Activated CD4-positive, alpha-beta T cell treated with anti-CD3 and anti-CD28 coated beads, Interleukin-2, amount 50 U/mL, for 48 hours (primary cell): Measurements from ENCODE around the gene PLCB4.

ENCODE experiments used
- DNase-seq, 2 experiments: peaks; one replicate each; pipeline ENCODE4 v3.0.0-alpha.2; 2020

The PLCB4 gene

DNA sequence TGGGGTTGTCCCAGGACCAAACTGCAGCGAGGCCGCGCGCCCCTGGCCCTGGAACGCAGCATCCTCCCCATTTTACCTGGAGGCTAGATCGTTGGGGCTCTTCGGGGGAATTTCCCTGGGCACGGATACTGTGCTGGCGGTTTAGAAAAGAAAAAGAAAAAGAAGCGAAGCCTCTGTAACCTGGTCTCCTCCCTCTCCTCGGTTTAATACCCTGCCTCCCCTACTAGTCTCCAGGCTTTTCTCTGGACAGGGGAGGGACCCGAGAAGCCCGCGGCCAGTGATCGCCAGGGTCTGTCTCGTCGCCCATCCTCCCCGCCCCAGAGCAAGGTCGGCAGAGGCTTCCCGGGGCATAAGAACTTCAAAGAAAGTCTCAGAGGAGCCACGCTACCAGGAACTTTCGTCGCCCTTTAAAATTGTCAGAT, 439.4 kb downstream of the PLCB4 start:
- no peak for DNase-seq

DNA sequence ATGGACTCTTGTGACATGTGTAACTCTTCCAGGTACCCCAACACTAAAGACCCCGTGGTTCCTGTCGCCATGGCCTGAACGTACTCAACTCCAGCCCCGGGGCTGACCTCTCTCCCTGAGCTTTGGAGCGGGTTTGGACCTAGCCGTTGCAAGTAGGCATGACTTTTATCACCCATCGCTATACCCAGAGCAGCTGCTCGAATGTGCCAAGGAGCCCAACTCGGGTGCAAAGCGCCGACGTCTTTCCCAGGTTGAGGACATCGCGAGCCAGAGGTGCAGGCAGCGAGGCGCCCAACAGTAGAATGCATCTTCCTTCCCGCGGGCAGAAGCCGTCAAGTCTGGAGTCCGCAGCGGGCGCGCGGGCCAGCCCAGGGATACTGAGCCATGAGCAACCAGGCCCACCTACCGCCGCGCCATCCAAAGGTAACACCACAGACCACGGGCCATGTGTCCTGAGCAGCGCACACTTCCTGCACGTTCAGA, 439.9 kb downstream of the PLCB4 start:
- DNase-seq, result no peak

- DNase-seq, result no peak
Observed at GRCh38 chr20:9509246-9509645, 440.4 kb downstream of the PLCB4 start.

DNA sequence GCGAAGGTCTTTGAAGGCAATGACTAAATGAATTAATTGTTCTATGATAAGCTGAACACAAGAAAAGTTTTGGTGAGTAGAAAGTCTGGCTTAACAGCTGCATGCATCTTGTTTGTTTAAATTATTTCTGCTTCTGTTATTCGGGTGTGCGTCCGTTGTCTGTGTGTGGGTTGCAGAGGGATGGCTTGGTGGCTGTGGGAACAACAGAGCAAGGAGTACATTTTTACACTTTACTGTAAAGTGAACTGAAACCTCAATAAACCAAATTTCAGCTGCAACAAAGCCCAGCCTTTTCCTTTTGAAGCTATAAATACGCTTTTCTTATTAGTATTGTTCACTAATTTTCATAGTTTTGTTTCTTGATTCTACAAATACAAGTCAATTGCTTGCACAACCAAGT, 442.0 kb downstream of the PLCB4 start:
- no peak for DNase-seq

DNA sequence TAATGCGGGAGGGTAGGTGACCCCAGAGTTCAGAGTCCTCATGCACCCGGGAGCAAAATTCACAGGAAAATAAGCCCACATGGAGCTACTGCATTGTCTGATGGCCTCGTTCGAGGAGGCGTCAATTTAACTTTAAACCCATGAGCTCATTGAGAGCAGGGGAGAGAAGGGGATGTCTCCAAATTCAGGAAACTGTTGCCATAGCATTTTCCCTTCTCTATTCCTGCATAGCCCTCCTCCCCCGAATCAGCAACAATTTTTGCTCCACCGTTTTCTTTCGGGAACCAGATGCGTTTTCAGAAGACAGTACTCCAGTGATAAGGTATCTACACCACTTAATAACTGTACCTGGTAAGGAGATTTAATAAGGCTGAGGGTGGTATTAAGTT, 445.2 kb downstream of the PLCB4 start:
- DNase-seq, result no peak

DNA sequence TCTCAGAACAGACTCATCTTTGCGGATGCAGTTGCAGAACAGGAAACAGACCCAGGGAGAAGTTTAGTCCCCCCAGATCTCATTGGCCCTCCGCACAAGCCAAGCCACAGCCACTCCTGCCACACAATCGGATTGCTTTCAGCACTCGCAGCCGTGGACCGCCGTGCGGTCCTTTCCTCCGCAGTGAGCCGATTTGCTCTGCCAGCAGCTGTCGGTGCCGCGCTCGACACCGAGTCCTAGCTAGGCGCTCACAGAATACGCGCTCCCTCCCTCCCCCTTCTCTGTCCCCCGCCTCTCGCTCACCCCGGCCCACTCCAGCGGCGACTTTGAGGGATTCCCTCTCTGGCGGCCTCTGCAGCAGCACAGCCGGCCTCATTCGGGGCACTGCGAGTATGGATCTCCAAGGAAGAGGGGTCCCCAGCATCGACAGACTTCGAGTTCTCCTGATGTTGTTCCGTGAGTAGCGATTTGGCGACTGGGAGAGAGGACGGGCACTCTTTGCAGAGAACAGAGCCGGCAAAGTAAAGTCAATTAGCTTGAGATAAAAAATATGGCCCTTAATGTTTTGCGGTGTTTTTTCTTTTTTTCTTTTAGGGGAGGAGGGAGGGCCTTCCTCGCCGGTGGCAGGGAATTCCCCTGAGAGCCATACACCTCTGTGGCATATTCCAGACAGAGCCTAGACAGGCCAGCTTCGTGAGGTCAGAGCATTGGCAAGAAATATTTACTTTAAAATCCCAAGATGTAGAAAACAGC, 445.8 kb downstream of the PLCB4 start, which contains the start of gene LAMP5:
LAMP5 (plus strand) TSS at position 130 of the 753 bp plus-strand sequence; CDS start at position 393, 263 bp downstream.
- DNase-seq, result no peak

DNA sequence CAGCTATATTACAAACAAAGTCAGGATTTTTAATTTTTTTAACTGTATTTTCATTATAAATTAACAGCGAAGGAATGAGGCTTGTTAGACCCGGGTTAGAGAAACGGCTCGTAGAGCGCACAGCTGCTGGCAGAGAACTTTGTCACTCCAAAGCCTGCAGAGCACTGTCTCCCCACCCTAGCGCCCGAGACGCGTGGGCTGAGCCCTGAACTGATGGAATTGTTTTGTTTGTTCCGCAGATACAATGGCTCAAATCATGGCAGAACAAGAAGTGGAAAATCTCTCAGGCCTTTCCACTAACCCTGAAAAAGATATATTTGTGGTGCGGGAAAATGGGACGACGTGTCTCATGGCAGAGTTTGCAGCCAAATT, 446.3 kb downstream of the PLCB4 start:
- no peak for DNase-seq

DNA sequence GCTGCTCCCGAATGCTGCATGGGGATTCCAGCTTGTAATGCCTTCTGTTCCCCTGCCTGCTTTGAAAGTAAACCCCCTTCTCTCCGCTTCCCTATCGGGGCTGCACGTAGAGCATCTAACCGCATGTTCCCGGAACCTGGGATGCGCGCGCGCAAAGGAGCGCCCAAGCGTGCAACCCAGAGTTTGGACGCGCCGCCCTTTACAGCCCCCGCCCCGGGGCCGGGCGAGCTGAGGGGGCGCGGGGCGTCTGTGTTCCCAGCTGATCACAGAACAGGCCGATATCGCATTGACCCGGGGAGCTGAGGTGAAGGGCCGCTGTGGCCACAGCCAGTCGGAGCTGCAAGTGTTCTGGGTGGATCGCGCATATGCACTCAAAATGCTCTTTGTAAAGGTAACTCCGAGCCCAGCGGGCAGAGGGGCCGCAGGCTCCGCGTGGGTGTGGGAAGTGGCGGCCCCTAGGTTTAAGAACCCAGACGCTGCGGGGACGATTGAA, 446.9 kb downstream of the PLCB4 start:
- no peak for DNase-seq

- no peak for DNase-seq
Observed at GRCh38 chr20:9516234-9516871, 447.5 kb downstream of the PLCB4 start.

- no peak for DNase-seq
Observed at GRCh38 chr20:9517297-9518162, 448.6 kb downstream of the PLCB4 start.

DNA sequence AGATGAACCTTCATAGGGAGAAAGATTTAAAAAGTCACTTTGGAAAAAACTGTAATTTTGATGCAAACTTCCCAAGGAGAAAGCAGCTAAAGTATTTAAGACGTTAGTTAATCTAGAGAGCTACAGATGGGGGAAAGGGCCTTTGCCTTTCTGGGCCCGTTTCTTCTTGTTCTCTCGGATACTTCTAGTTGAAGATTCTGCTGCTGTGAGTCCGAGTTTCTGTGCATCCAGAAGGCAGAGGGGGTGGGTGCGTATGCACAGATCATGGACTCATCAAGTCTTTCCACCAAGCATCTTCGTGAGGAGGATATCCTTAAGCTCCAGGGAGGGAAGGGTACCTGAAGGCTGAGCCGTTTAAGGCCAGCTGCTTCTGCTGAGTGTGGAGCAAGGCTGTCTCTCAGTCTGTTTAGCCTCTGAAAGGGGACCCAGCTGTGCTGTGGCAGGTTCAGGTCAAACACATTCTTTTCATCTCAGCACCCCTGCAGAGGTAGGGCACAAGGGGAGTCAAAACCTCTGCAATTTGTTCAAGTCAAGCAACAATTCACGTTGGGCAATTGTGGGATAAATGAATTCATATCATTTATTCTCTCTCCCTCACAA, 449.8 kb downstream of the PLCB4 start:
- DNase-seq, result no peak

GRCh38 chr20:9520086-9520485, 451.2 kb downstream of the PLCB4 start:
- DNase-seq, result no peak

- no peak for DNase-seq
Observed at GRCh38 chr20:9523636-9524035, 454.7 kb downstream of the PLCB4 start.
